Activated naive CD4-positive, alpha-beta T cell treated with anti-CD3 and anti-CD28 coated beads for 36 hours (primary cell): ENCODE results near the gene PLEKHA1. TPM values are rescaled to one million over a fixed set of nuclear protein-coding genes. Genes with fewer than 3 reads are reported as not detected.

Experiments used
- CTCF ChIA-PET: fragments of 350-600 bp; sonication (Branson Sonifier 250); formaldehyde crosslinking; loops from one replicate; lab custom pipeline; 2021; ENCODE audit warnings: antibody characterized with exemption; lab: Charles Lee
- DNase-seq: peaks from one replicate; pipeline ENCODE4 v3.0.0-alpha.2; 2020
- H3K27ac Mint-ChIP-seq: one replicate; pipeline ENCODE4 v1.8.0; 2021; ENCODE audit warnings: mild to moderate bottlenecking, mixed read lengths
- H3K27me3 Mint-ChIP-seq: one replicate; pipeline ENCODE4 v1.8.0; 2021; ENCODE audit warnings: low read depth, mixed read lengths
- H3K36me3 Mint-ChIP-seq: one replicate; pipeline ENCODE4 v1.8.0; 2021; ENCODE audit warnings: low read depth, mixed read lengths
- H3K4me1 Mint-ChIP-seq: one replicate; pipeline ENCODE4 v1.8.0; 2021; ENCODE audit warnings: low read depth, mixed read lengths
- H3K4me3 Mint-ChIP-seq: one replicate; pipeline ENCODE4 v1.8.0; 2021; ENCODE audit warnings: mild to moderate bottlenecking, moderate library complexity, mixed read lengths
- H3K9me3 Mint-ChIP-seq: one replicate; pipeline ENCODE4 v1.8.0; 2021; ENCODE audit warnings: mixed read lengths
- intact Hi-C: fragments of 100-400 bp; cut with micrococcal nuclease; formaldehyde crosslinking; loops from one replicate; pipeline ENCODE4 v1.15.1; 2023
- total RNA-seq, 2 experiments: library from RNA; stranded (reverse); gene quantifications; one replicate each; pipeline ENCODE4 v1.2.3, GENCODE V29; 2021

Gene PLEKHA1
- 10 to 100 TPM; 17.6 to 17.9 TPM for total RNA-seq

GRCh38 chr10:122374237-122374858, at the start of gene PLEKHA1:
TSS of gene PLEKHA1 (plus strand) at chr10:122374708. CDS start at chr10:122393201, 18,493 bp downstream.
- peak; percentile 93 for DNase-seq
- peak within 1 kb of the TSS; percentile 90 for H3K4me3 Mint-ChIP-seq
- no peaks in the 10 kb centered on the region for H3K27me3 Mint-ChIP-seq
- no peaks in the 10 kb centered on the region for H3K9me3 Mint-ChIP-seq
- peak within 1 kb of the TSS; percentile 94 for H3K27ac Mint-ChIP-seq
- H3K4me1 Mint-ChIP-seq = peaks cover 37% of the 10 kb centered on the region
- H3K36me3 Mint-ChIP-seq = peaks cover 4% of the 10 kb centered on the region
- intact Hi-C loops = loop anchor here (1.0 to 10.0 kb wide), 8 partner anchors 48 to 780 kb away; partner anchors contain the start of genes ATE1, BUB3, C10orf88 and FAM24B
- CTCF ChIA-PET = interaction anchor here (0.8 to 2.0 kb wide), 7 partner anchors 19 to 76 kb away, joined by 3 to 6 read pairs (median 4); no protein-coding TSS in a partner anchor

GRCh38 chr10:122325235-122325634, 49.3 kb upstream of the PLEKHA1 start:
- no peak for DNase-seq
- Mint-ChIP-seq H3K27me3 (peaks cover 20% of the 10 kb centered on the region), H3K36me3 (peaks cover 2% of the 10 kb centered on the region), H3K4me1 (no peaks in the 10 kb centered on the region), H3K27ac (no peak overlapping the region), H3K4me3 (no peak overlapping the region), H3K9me3 (peaks cover 9% of the 10 kb centered on the region)
- intact Hi-C loops = no loop called here
- CTCF ChIA-PET = no interaction called here

- intact Hi-C loops = no loop called here
- Mint-ChIP-seq H3K36me3 (peaks cover 2% of the 10 kb centered on the region), H3K27ac (no peak overlapping the region), H3K4me3 (no peak overlapping the region), H3K9me3 (peaks cover 6% of the 10 kb centered on the region), H3K27me3 (peaks cover 27% of the 10 kb centered on the region), H3K4me1 (no peaks in the 10 kb centered on the region)
- CTCF ChIA-PET = interaction anchor here (0.6 kb wide), 1 partner anchor 14 kb away, joined by 9 read pairs; no protein-coding TSS in a partner anchor
- no peak for DNase-seq
Measured at GRCh38 chr10:122326385-122326784, 48.1 kb upstream of the PLEKHA1 start.

- Mint-ChIP-seq H3K36me3 (no peaks in the 10 kb centered on the region), H3K27me3 (peaks cover 27% of the 10 kb centered on the region), H3K27ac (no peak overlapping the region), H3K4me1 (no peaks in the 10 kb centered on the region), H3K4me3 (no peak overlapping the region), H3K9me3 (peaks cover 3% of the 10 kb centered on the region)
- no peak for DNase-seq
- intact Hi-C loops = no loop called here
- CTCF ChIA-PET = interaction anchor here (0.6 to 1.0 kb wide), 2 partner anchors 14 to 28 kb away, joined by 4 to 9 read pairs; no protein-coding TSS in a partner anchor
Measured at GRCh38 chr10:122326806-122327205, 47.7 kb upstream of the PLEKHA1 start.

DNA sequence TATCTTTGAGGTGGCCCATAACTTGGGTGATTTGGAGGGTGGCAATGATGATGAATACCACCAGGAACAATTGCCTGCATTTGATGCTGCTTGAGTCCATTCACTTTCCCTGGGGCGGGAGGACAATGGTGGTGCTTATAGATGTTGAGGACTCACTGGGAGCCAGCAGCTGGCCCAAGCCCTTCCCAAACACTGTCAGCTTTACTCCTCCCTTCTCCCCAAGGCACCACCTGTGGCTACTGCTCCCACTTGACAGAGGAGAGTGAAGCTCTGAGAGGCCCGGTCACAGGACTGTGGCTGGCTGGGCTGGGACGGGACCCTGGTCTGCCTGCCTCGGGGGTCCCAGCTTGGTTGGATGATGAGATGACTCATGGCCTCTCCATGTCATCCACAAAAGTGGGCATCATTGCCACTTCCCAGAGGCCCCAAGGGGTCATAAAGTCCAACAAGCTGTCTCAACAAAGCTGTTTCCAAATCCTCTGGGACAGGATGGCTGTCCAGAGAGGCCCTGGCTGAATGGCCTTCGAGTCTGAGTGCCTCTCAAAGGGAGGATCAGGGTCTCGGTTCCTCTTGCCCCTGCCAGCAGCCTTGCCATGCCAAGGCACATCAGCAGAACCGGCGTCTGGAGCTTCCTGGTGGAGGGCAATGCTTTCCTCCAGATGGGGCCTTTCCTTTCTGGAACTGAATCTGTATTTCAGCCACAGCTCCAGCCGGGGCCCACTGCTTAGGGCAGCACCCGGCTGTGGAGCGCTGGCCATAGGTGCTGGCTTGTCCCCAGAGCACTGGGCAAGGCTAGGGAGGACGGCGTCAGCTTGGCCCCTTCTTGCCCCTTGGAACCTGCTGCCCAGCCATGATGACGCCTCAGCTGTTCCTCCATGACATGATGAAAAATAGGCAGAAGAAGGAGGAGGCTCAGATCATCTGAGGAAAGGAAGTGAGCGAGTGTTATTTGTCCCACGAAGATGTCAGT, 47.0 kb upstream of the PLEKHA1 start:
- Mint-ChIP-seq H3K9me3 (no peaks in the 10 kb centered on the region), H3K27ac (no peak overlapping the region), H3K36me3 (no peaks in the 10 kb centered on the region), H3K4me3 (no peak overlapping the region), H3K27me3 (peaks cover 28% of the 10 kb centered on the region), H3K4me1 (no peaks in the 10 kb centered on the region)
- intact Hi-C loops = no loop called here
- CTCF ChIA-PET = interaction anchor here (0.6 to 1.0 kb wide), 2 partner anchors 29 to 1654 kb away, joined by 3 to 4 read pairs; no protein-coding TSS in a partner anchor
- no peak for DNase-seq

DNA sequence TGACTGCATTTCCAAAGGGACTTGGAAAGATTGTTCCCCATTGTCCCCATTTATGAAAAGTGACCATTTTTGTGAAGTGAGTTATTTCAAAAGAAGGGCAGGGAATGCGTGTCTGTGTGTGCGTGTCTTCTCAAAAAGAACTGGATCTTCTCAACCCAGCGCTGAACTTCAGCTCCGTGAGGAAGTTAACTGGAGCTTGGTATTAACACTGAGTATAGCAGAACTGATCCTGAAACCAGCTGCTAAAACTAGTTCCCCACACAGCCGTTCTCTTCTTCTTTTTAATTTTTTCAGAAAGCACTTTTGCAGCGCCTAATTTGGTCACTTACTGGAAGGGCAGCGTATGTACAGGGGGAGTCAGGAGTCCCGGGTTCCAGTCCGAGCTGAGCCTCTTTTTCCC, 45.8 kb upstream of the PLEKHA1 start:
- Mint-ChIP-seq H3K4me1 (no peaks in the 10 kb centered on the region), H3K36me3 (no peaks in the 10 kb centered on the region), H3K27ac (no peak overlapping the region), H3K27me3 (peaks cover 26% of the 10 kb centered on the region), H3K4me3 (no peak overlapping the region), H3K9me3 (no peaks in the 10 kb centered on the region)
- DNase-seq = no peak
- CTCF ChIA-PET = interaction anchor here (1.2 kb wide), 1 partner anchor 30 kb away, joined by 6 read pairs; no protein-coding TSS in a partner anchor
- intact Hi-C loops = no loop called here

- CTCF ChIA-PET = interaction anchor here (1.0 to 1.2 kb wide), 2 partner anchors 31 to 105 kb away, joined by 3 to 6 read pairs; no protein-coding TSS in a partner anchor
- Mint-ChIP-seq H3K27me3 (peaks cover 26% of the 10 kb centered on the region), H3K9me3 (no peaks in the 10 kb centered on the region), H3K27ac (no peak overlapping the region), H3K4me1 (no peaks in the 10 kb centered on the region), H3K36me3 (no peaks in the 10 kb centered on the region), H3K4me3 (no peak overlapping the region)
- no peak for DNase-seq
- intact Hi-C loops = no loop called here
Measured at GRCh38 chr10:122329416-122329815, 45.1 kb upstream of the PLEKHA1 start.

DNA sequence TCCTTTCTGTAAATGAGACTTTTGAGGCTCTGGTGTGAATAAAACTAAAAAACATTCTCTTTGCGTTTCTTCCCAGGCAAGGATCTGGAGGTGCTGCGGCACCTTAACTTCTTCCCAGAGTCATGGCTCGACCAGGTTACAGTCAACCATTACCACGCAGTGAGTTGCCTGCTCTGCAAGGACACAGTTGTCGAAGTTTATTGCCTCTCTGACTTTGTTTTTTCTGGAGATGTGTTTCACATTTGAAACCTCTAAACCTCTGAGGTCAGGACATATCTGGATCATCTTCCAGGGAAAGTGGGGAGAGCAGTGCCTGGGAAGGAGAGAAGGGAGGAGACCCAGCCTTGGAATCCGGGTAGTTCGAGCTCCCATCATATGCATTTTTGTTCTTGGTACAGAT, 43.4 kb upstream of the PLEKHA1 start:
- intact Hi-C loops = no loop called here
- Mint-ChIP-seq H3K9me3 (no peaks in the 10 kb centered on the region), H3K36me3 (no peaks in the 10 kb centered on the region), H3K4me1 (no peaks in the 10 kb centered on the region), H3K27me3 (peaks cover 20% of the 10 kb centered on the region), H3K27ac (no peak overlapping the region), H3K4me3 (no peak overlapping the region)
- CTCF ChIA-PET = interaction anchor here (1.4 kb wide), 1 partner anchor 33 kb away, joined by 4 read pairs; no protein-coding TSS in a partner anchor
- no peak for DNase-seq

DNA sequence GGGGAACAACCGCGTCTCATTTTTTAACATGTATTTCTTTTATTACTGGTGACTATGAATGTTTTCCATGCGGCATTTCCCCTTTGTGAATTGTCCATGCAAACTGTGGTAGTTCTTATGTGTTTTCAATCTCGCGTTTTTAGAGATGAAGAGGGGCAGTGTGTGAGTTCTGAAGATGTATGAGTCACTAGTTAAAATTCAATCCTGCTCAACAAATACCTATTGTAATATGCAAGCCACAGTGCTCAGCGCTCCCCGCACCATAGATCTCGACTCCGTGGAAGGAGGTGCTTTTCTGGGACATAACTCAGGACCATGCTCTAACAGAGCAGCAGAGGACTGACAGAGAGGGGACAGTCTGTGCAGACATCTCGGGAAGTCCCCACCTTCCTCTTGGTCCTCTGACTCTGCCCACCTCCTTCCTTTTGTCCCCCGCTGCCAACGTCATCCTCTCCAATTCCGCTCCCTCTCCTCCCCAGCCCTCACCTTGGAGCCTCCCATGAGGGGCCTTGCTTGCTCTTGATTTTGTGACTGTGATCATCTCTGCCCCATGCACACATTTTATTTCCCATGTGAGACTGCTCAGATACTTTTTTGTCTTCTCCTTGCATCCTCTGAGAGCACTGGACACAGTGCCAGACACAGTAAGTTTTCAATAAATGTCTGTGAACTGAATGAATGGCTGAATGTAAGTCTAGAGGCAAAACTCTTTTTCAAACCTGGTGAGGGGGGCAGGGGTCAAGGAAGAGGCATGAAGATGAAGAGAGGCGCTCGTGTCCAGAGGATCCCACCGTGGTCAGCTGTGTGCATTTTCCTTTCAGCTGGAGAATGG, 42.7 kb upstream of the PLEKHA1 start:
- Mint-ChIP-seq H3K36me3 (no peaks in the 10 kb centered on the region), H3K27ac (no peak overlapping the region), H3K4me3 (no peak overlapping the region), H3K27me3 (peaks cover 20% of the 10 kb centered on the region), H3K9me3 (no peaks in the 10 kb centered on the region), H3K4me1 (no peaks in the 10 kb centered on the region)
- CTCF ChIA-PET = no interaction called here
- intact Hi-C loops = no loop called here
- no peak for DNase-seq

DNA sequence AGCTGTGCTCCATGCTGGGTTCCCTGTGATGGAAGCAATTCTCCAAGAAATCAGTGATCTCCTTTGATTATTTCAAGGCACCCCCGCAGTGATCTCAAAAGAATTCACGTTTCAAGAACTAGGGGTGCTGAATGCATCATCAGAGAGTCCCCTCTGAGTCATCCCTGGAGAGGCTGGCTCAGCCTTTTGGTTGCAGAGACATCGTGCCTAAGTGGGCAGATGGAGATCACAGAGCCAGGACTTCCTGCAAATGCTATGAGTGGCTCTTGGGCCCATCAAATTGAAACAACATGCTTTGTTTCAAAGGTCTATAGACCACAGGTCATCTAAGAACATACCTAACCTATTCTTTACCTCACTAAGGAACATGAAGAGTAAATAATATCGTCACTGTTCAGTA, 41.5 kb upstream of the PLEKHA1 start:
- peak; percentile 51 for DNase-seq
- Mint-ChIP-seq H3K27ac (no peak overlapping the region), H3K9me3 (no peaks in the 10 kb centered on the region), H3K4me3 (no peak overlapping the region), H3K4me1 (no peaks in the 10 kb centered on the region), H3K36me3 (no peaks in the 10 kb centered on the region), H3K27me3 (peaks cover 20% of the 10 kb centered on the region)
- CTCF ChIA-PET = no interaction called here
- intact Hi-C loops = no loop called here

- Mint-ChIP-seq H3K9me3 (no peaks in the 10 kb centered on the region), H3K27me3 (peaks cover 8% of the 10 kb centered on the region), H3K4me1 (no peaks in the 10 kb centered on the region), H3K36me3 (no peaks in the 10 kb centered on the region), H3K4me3 (no peak overlapping the region), H3K27ac (no peak overlapping the region)
- no peak for DNase-seq
- intact Hi-C loops = no loop called here
- CTCF ChIA-PET = no interaction called here
Measured at GRCh38 chr10:122336332-122336731, 38.2 kb upstream of the PLEKHA1 start.
